NT2/D1 (cell line): ENCODE results near the gene ITGAL.

Source experiments
- DNase-seq: peaks from one replicate; pipeline ENCODE4 v3.0.0-alpha.2; 2011; ENCODE audit warnings: low read depth, low spot score
- H3K27me3 ChIP-seq: 2 replicates; pipeline ENCODE4 v1.6.0; 2011; ENCODE audit warnings: mild to moderate bottlenecking; ENCODE audit not compliant: insufficient read length, insufficient read depth
- H3K36me3 ChIP-seq: 2 replicates; pipeline ENCODE4 v1.6.1; 2011; ENCODE audit warnings: mild to moderate bottlenecking, low read length, mixed read lengths; ENCODE audit not compliant: insufficient read depth, insufficient read length
- H3K4me1 ChIP-seq: 2 replicates; pipeline ENCODE4 v1.5.1; 2011; ENCODE audit not compliant: insufficient read depth, insufficient read length
- H3K4me3 ChIP-seq: 2 replicates; pipeline ENCODE4 v1.5.1; 2011; ENCODE audit warnings: low read depth; ENCODE audit not compliant: insufficient read length
- H3K9ac ChIP-seq: 2 replicates; pipeline ENCODE4 v1.6.0; 2011; ENCODE audit warnings: low read depth; ENCODE audit not compliant: insufficient read length
- H3K9me3 ChIP-seq: 2 replicates; pipeline ENCODE4 v1.5.1; 2011; ENCODE audit warnings: mild to moderate bottlenecking, low read length; ENCODE audit not compliant: insufficient read depth
- SUZ12 ChIP-seq: IDR thresholded peaks from 2 replicates; pipeline ENCODE4 v1.6.1; 2011; ENCODE audit not compliant: insufficient read length, insufficient read depth; ENCODE audit errors: extremely low read depth
- YY1 ChIP-seq: IDR thresholded peaks from 2 replicates; pipeline ENCODE4 v1.6.1; 2011; ENCODE audit not compliant: insufficient read length, insufficient read depth
- ZNF274 ChIP-seq: IDR thresholded peaks from 2 replicates; pipeline ENCODE4 v1.6.1; 2011; ENCODE audit warnings: mild to moderate bottlenecking, low read depth, low read length

ITGAL gene

DNA sequence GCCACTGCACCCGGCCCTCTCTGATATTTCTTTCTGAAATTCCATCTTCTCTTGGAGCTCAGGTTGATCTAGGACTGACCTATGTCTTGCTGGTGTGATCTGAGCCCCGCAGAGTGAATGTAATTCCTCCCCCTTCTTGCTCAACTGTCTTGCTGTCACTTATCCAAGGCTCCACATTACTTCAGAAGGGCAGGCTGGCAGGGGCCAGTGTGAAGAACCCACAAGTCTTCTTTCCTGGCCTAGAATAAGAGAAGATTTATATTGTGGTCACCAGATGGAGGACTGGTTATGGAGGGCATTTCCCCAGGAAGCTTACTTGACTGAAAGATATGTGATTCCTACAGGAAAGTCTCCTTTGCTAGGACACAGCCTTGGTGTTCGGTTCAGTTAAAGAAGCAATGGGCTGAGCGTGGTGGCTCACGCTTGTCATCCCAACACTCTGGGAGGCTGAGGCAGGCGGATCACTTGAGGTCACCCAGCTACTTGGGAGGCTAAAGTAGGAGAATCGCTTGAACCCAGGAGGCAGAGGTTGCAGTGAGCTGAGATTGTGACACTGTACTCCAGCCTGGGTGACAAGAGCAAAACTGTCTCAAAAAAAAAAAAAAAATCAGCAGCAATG, 13.4 kb downstream of the ITGAL start:
- no peak for DNase-seq
- TF ChIP-seq YY1 (no peak), SUZ12 (no peak)

DNA sequence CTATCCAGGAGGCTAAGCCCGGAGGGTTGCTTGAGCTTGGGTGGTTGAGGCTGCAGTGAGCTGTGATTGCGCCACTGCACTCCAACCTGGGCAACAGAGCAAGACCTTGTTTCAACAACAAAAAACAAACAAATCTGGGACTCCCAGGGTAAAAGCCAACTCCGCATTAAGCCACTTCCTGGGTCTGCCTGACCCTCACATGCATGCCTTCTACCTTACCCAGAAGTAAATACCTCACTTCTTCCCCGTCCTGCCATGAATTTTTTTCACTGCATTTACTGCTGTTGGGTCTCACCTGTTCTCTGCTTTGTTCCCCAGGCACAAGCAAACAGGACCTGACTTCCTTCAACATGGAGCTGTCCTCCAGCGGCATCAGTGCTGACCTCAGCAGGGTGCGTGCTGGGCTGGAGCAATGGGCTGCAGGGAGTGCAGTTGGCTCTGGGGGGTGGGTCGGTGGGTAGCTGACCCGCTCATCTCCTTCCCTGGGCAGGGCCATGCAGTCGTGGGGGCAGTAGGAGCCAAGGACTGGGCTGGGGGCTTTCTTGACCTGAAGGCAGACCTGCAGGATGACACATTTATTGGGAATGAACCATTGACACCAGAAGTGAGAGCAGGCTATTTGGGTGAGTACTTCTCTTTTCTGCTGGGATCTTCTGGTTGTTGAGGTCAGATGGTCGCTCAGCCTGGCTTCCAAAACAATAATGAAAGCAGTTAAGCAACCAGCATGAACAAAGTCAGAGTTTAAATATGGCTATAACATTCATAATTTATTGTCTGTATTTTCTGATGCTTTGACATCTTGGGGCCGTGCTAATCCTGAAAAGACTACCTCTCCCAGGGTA, 16.4 kb downstream of the ITGAL start:
- H3K9me3 ChIP-seq = no peaks in the 10 kb centered on the region

More for the DNA sequence above, 13.4 kb downstream of the ITGAL start:
- Histone ChIP-seq H3K27me3 (no peaks in the 10 kb centered on the region), H3K9ac (peak overlapping the region; percentile 26), H3K4me1 (peaks cover 5% of the 10 kb centered on the region), H3K36me3 (no peaks in the 10 kb centered on the region), H3K4me3 (no peak overlapping the region), H3K9me3 (no peaks in the 10 kb centered on the region)

DNA sequence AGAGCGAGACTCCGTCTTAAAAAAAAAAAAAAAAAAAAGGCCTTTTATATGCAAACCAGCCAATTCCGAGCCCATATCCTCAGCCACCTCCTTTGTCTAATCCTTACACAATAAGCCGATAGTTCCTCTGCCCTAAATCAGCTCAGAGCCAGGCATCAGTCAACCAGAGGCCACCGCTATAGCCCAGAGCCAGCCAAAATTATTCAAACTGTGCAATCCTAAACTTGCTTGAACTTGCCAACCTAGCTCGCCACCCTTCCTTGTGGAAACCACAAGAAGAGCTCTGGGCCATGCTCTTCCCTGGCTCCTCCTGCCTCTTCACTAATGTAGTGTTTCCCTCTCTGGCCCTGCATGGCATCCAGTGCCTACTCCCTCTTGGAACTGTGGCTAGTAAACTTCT, 17.7 kb downstream of the ITGAL start:
- Histone ChIP-seq H3K27me3 (no peaks in the 10 kb centered on the region), H3K4me1 (peaks cover 5% of the 10 kb centered on the region), H3K9ac (no peak overlapping the region), H3K9me3 (no peaks in the 10 kb centered on the region), H3K36me3 (no peaks in the 10 kb centered on the region), H3K4me3 (no peak overlapping the region)
- DNase-seq = no peak
- no peak for TF ChIP-seq SUZ12
- TF ChIP-seq ZNF274 = no peak
- no peak for TF ChIP-seq YY1

More for the DNA sequence above, 16.4 kb downstream of the ITGAL start:
- peaks cover 5% of the 10 kb centered on the region for H3K4me1 ChIP-seq
- H3K27me3 ChIP-seq = no peaks in the 10 kb centered on the region
- H3K4me3 ChIP-seq = no peak overlapping the region
- no peak for TF ChIP-seq YY1
- TF ChIP-seq SUZ12 = no peak
- no peak for TF ChIP-seq ZNF274
- H3K9ac ChIP-seq = peak overlapping the region; percentile 1
- no peaks in the 10 kb centered on the region for H3K36me3 ChIP-seq
- DNase-seq = no peak

- DNase-seq = no peak
- Histone ChIP-seq H3K4me1 (peaks cover 5% of the 10 kb centered on the region), H3K9me3 (no peaks in the 10 kb centered on the region), H3K36me3 (no peaks in the 10 kb centered on the region), H3K4me3 (no peak overlapping the region), H3K9ac (no peak overlapping the region), H3K27me3 (no peaks in the 10 kb centered on the region)
- TF ChIP-seq ZNF274 = no peak
- no peak for TF ChIP-seq SUZ12
Measured at GRCh38 chr16:30491229-30491628, 18.7 kb downstream of the ITGAL start.

- TF ChIP-seq YY1 (no peak), ZNF274 (no peak), SUZ12 (no peak)
- Histone ChIP-seq H3K4me3 (no peak overlapping the region), H3K36me3 (no peaks in the 10 kb centered on the region), H3K4me1 (peaks cover 5% of the 10 kb centered on the region), H3K9ac (no peak overlapping the region), H3K9me3 (no peaks in the 10 kb centered on the region), H3K27me3 (no peaks in the 10 kb centered on the region)
- no peak for DNase-seq
Measured at GRCh38 chr16:30491744-30492308, 19.3 kb downstream of the ITGAL start.

GRCh38 chr16:30493941-30494488, 21.5 kb downstream of the ITGAL start:
- DNase-seq = no peak
- no peaks in the 10 kb centered on the region for H3K36me3 ChIP-seq
- TF ChIP-seq SUZ12 = no peak
- TF ChIP-seq YY1 = no peak
- TF ChIP-seq ZNF274 = no peak

GRCh38 chr16:30494709-30495108, 22.2 kb downstream of the ITGAL start:
- H3K4me3 ChIP-seq = no peak overlapping the region
- no peaks in the 10 kb centered on the region for H3K9me3 ChIP-seq
- H3K4me1 ChIP-seq = no peaks in the 10 kb centered on the region
- DNase-seq = no peak
- H3K9ac ChIP-seq = no peak overlapping the region
- H3K27me3 ChIP-seq = no peaks in the 10 kb centered on the region
- H3K36me3 ChIP-seq = no peaks in the 10 kb centered on the region
- TF ChIP-seq YY1 (no peak), ZNF274 (no peak), SUZ12 (no peak)

More at GRCh38 chr16:30493941-30494488, 21.5 kb downstream of the ITGAL start:
- Histone ChIP-seq H3K9me3 (no peaks in the 10 kb centered on the region), H3K4me1 (peaks cover under 1% of the 10 kb centered on the region), H3K9ac (no peak overlapping the region), H3K4me3 (no peak overlapping the region), H3K27me3 (no peaks in the 10 kb centered on the region)
